Neural cell (in vitro differentiated cells): Measurements from ENCODE around the gene ATXN7L1. TPM values are rescaled to one million over a fixed set of nuclear protein-coding genes. Genes with fewer than 3 reads are reported as not detected.

Experiments used
- H2AFZ ChIP-seq: fragments of 200-600, 300-800 bp; sonication (generic), shearing (Covaris generic); 2 replicates; pipeline ENCODE4 v1.6.0; 2014; ENCODE audit warnings: low read depth, mild to moderate bottlenecking, antibody characterized with exemption, low read length, moderate library complexity
- H3F3A ChIP-seq: fragments of 200-600 bp; shearing (Covaris generic); 2 replicates; pipeline ENCODE4 v1.6.1; 2016; ENCODE audit warnings: mild to moderate bottlenecking, moderate library complexity, mixed read lengths, antibody characterized with exemption, low read length; ENCODE audit not compliant: insufficient read depth, poor library complexity, severe bottlenecking
- H3K27ac ChIP-seq: fragments of 200-600, 300-800 bp; sonication (generic), shearing (Covaris generic); 2 replicates; pipeline ENCODE4 v1.5.1; 2014; ENCODE audit warnings: mild to moderate bottlenecking, low read length, moderate library complexity
- H3K27me3 ChIP-seq: fragments of 300-800, 200-600 bp; sonication (generic), shearing (Covaris generic); 2 replicates; pipeline ENCODE4 v1.6.0; 2014; ENCODE audit warnings: mild to moderate bottlenecking, low read depth, low read length, moderate library complexity; ENCODE audit not compliant: insufficient read depth
- H3K36me3 ChIP-seq: fragments of 300-800, 200-600 bp; sonication (generic), shearing (Covaris generic); 2 replicates; pipeline ENCODE4 v1.5.1; 2014; ENCODE audit warnings: mild to moderate bottlenecking, antibody characterized with exemption, low read length, moderate library complexity; ENCODE audit not compliant: insufficient read depth
- H3K4me2 ChIP-seq: fragments of 300-800, 200-600 bp; sonication (generic), shearing (Covaris generic); 2 replicates; pipeline ENCODE4 v1.6.0; 2014; ENCODE audit warnings: mild to moderate bottlenecking, low read length
- H3K4me3 ChIP-seq: fragments of 300-800, 200-600 bp; sonication (generic), shearing (Covaris generic); 2 replicates; pipeline ENCODE4 v1.5.1; 2014; ENCODE audit warnings: mild to moderate bottlenecking, low read length, moderate library complexity
- H3K79me2 ChIP-seq: fragments of 200-600 bp; shearing (Covaris generic); replicated peaks from 2 replicates; pipeline ENCODE4 v1.6.0; 2014; ENCODE audit warnings: mild to moderate bottlenecking, low read length, moderate library complexity; ENCODE audit not compliant: insufficient read depth
- H3K9ac ChIP-seq: fragments of 300-800, 200-600 bp; sonication (generic), shearing (Covaris generic); 2 replicates; pipeline ENCODE4 v1.6.1; 2016; ENCODE audit warnings: mild to moderate bottlenecking, low read length, mixed read lengths
- H3K9me2 ChIP-seq: fragments of 200-600 bp; shearing (Covaris generic); 2 replicates; pipeline ENCODE4 v1.6.1; 2016; ENCODE audit warnings: mild to moderate bottlenecking, low read length, mixed read lengths; ENCODE audit not compliant: insufficient read depth
- H3K9me3 ChIP-seq: fragments of 200-600, 300-800 bp; sonication (generic), shearing (Covaris generic); 2 replicates; pipeline ENCODE4 v1.6.1; 2016; ENCODE audit warnings: mild to moderate bottlenecking, mixed run types, low read length, moderate library complexity, mixed read lengths
- H4K20me1 ChIP-seq: fragments of 200-600 bp; shearing (Covaris generic); 2 replicates; pipeline ENCODE4 v1.6.1; 2016; ENCODE audit warnings: mild to moderate bottlenecking, mixed run types; ENCODE audit not compliant: insufficient read depth
- EP300 ChIP-seq: fragments of 450-650 bp; conservative IDR thresholded peaks from 2 replicates; pipeline ENCODE4 v1.6.1; 2014; ENCODE audit warnings: antibody characterized with exemption, mild to moderate bottlenecking, moderate library complexity; ENCODE audit not compliant: poor library complexity, severe bottlenecking
- EZH2 ChIP-seq: fragments of 200-600, 300-800 bp; shearing (Covaris generic), sonication (generic); IDR thresholded peaks from 2 replicates; pipeline ENCODE4 v1.6.1; 2014; ENCODE audit warnings: antibody characterized with exemption, low read length, borderline replicate concordance, mild to moderate bottlenecking; ENCODE audit not compliant: insufficient read depth, poor library complexity, severe bottlenecking
- MXI1 ChIP-seq: fragments of 450-650 bp; conservative IDR thresholded peaks from 2 replicates; pipeline ENCODE4 v1.6.1; 2014; ENCODE audit warnings: antibody characterized with exemption, mild to moderate bottlenecking; ENCODE audit not compliant: poor library complexity, severe bottlenecking
- POLR2AphosphoS5 ChIP-seq: IDR thresholded peaks from 2 replicates; pipeline ENCODE4 v1.6.1; 2012
- RAD21 ChIP-seq: fragments of 450-650 bp; conservative IDR thresholded peaks from 2 replicates; pipeline ENCODE4 v1.6.1; 2014; ENCODE audit warnings: antibody characterized with exemption, mild to moderate bottlenecking, moderate library complexity
- SMC3 ChIP-seq: fragments of 450-650 bp; conservative IDR thresholded peaks from 2 replicates; pipeline ENCODE4 v1.6.1; 2014; ENCODE audit warnings: antibody characterized with exemption, mild to moderate bottlenecking, moderate library complexity; ENCODE audit not compliant: poor library complexity
- TAF1 ChIP-seq: IDR thresholded peaks from 2 replicates; pipeline ENCODE4 v1.6.1; 2012; ENCODE audit warnings: low read depth
- polyA plus RNA-seq: library from polyadenylated mRNA; depleted of rRNA; stranded (reverse); fragments of >200 nt; gene quantifications from 2 replicates; pipeline ENCODE4 v1.2.3, GENCODE V29; 2014
- TF ChIP-seq, protein P1 (sequence below): IDR thresholded peaks from 2 replicates; pipeline ENCODE4 v1.6.1; 2012; ENCODE audit warnings: borderline replicate concordance
- TF ChIP-seq, protein P2 (sequence below): fragments of 450-650 bp; IDR thresholded peaks from 2 replicates; pipeline ENCODE4 v1.5.1; 2014; ENCODE audit warnings: antibody characterized with exemption, mild to moderate bottlenecking, moderate library complexity; ENCODE audit not compliant: poor library complexity, severe bottlenecking

ATXN7L1 gene
- polyA plus RNA-seq, 1 donor from 2014 or later: 4.3 TPM

DNA sequence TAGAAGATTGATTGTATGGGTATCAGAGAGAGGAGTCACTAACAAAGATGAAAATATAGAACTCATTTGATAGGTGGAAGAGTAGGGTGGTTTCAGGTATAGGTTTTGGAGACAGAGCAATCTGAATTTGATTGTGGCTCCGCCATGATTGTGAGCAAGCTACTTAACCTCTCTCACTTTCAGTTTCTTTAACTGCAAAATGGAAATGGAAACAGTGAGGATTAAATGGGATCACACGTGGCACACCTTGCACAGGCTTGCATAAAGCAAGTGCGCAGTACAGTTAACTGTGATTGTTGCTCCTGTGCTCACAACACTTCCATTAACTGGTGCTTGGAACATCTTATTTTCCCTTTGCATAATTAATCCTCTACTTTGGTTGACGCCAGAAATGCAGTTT, 54.9 kb downstream of the ATXN7L1 start:
- no peaks in the 10 kb centered on the region for H3K9me3 ChIP-seq
- no peaks in the 10 kb centered on the region for H3K36me3 ChIP-seq
- H3K27ac ChIP-seq: no peak overlapping the region
- H3K79me2 ChIP-seq: no peaks in the 10 kb centered on the region
- TF ChIP-seq, protein P1, sequence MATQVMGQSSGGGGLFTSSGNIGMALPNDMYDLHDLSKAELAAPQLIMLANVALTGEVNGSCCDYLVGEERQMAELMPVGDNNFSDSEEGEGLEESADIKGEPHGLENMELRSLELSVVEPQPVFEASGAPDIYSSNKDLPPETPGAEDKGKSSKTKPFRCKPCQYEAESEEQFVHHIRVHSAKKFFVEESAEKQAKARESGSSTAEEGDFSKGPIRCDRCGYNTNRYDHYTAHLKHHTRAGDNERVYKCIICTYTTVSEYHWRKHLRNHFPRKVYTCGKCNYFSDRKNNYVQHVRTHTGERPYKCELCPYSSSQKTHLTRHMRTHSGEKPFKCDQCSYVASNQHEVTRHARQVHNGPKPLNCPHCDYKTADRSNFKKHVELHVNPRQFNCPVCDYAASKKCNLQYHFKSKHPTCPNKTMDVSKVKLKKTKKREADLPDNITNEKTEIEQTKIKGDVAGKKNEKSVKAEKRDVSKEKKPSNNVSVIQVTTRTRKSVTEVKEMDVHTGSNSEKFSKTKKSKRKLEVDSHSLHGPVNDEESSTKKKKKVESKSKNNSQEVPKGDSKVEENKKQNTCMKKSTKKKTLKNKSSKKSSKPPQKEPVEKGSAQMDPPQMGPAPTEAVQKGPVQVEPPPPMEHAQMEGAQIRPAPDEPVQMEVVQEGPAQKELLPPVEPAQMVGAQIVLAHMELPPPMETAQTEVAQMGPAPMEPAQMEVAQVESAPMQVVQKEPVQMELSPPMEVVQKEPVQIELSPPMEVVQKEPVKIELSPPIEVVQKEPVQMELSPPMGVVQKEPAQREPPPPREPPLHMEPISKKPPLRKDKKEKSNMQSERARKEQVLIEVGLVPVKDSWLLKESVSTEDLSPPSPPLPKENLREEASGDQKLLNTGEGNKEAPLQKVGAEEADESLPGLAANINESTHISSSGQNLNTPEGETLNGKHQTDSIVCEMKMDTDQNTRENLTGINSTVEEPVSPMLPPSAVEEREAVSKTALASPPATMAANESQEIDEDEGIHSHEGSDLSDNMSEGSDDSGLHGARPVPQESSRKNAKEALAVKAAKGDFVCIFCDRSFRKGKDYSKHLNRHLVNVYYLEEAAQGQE: no peak
- no peak for TF ChIP-seq RAD21
- TF ChIP-seq, protein P2, sequence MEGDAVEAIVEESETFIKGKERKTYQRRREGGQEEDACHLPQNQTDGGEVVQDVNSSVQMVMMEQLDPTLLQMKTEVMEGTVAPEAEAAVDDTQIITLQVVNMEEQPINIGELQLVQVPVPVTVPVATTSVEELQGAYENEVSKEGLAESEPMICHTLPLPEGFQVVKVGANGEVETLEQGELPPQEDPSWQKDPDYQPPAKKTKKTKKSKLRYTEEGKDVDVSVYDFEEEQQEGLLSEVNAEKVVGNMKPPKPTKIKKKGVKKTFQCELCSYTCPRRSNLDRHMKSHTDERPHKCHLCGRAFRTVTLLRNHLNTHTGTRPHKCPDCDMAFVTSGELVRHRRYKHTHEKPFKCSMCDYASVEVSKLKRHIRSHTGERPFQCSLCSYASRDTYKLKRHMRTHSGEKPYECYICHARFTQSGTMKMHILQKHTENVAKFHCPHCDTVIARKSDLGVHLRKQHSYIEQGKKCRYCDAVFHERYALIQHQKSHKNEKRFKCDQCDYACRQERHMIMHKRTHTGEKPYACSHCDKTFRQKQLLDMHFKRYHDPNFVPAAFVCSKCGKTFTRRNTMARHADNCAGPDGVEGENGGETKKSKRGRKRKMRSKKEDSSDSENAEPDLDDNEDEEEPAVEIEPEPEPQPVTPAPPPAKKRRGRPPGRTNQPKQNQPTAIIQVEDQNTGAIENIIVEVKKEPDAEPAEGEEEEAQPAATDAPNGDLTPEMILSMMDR: no peak
- no peak for TF ChIP-seq SMC3
- no peak for TF ChIP-seq MXI1
- no peak for TF ChIP-seq TAF1
- TF ChIP-seq POLR2AphosphoS5: no peak
- TF ChIP-seq EP300: no peak
- TF ChIP-seq EZH2: no peak
- no peaks in the 10 kb centered on the region for H4K20me1 ChIP-seq
- H3K4me3 ChIP-seq: no peak overlapping the region
- no peak overlapping the region for H2AFZ ChIP-seq
- H3K27me3 ChIP-seq: no peaks in the 10 kb centered on the region
- H3K9me2 ChIP-seq: no peaks in the 10 kb centered on the region
- no peak overlapping the region for H3K9ac ChIP-seq
- no peaks in the 10 kb centered on the region for H3F3A ChIP-seq
- no peak overlapping the region for H3K4me2 ChIP-seq

DNA sequence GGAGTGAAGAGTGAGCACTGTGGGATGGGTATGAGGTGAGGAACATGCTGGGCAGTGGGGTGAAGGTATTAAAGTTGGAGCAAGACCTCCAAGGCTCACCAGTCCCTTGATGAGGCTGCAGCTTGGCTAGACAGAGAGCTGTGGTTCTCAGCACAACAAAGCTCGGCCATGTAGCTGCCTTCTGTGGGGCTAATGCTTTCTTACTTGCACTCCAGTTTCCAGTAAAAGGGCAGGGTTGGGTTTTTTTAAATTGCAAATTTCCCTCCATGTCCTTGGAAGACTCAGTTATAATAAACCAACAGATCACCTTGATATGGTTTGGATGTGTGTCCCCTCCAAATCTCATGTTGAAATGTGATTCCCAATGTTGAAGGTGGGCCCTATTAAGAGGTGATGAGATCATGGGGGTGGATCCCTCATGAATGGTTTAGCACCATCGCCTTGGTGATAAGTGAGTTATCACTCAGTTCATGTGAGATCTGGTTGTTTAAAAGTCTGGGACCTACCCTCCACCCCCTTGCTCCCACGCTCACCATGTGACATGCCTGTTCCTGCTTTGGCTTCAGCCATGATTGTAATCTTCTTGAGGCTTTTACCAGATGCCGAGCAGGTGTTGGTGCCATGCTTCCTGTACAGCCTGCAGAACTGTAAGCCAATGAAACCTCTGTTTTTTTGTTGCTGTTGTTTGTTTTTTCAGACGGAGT, 55.9 kb downstream of the ATXN7L1 start:
- no peak overlapping the region for H3K9ac ChIP-seq
- H3K9me3 ChIP-seq: no peaks in the 10 kb centered on the region
- no peak overlapping the region for H3K4me2 ChIP-seq
- no peaks in the 10 kb centered on the region for H3F3A ChIP-seq
- no peak overlapping the region for H2AFZ ChIP-seq
- H3K9me2 ChIP-seq: no peaks in the 10 kb centered on the region
- no peak overlapping the region for H3K4me3 ChIP-seq
- no peaks in the 10 kb centered on the region for H3K36me3 ChIP-seq
- no peaks in the 10 kb centered on the region for H3K79me2 ChIP-seq
- TF ChIP-seq, protein P2: no peak
- TF ChIP-seq MXI1 (no peak), RAD21 (no peak), TAF1 (no peak), EZH2 (no peak), SMC3 (no peak)
- no peak overlapping the region for H3K27ac ChIP-seq
- no peaks in the 10 kb centered on the region for H4K20me1 ChIP-seq
- H3K27me3 ChIP-seq: no peaks in the 10 kb centered on the region
